Left ventricle myocardium inferior (tissue), 1 donor: ENCODE data around the gene ANKDD1B. TPM values are rescaled to one million over a fixed set of nuclear protein-coding genes. Genes with fewer than 3 reads are reported as not detected.

Experiments used
- DNase-seq: peaks from one replicate; pipeline ENCODE4 v3.0.0-alpha.2; 2020
- H3K27ac ChIP-seq: fragments of 200-600 bp; replicated peaks from 2 replicates; pipeline ENCODE4 v1.8.0; 2021
- H3K27me3 ChIP-seq: fragments of 200-600 bp; 2 replicates; pipeline ENCODE4 v1.8.0; 2021; ENCODE audit warnings: low read depth
- H3K36me3 ChIP-seq: fragments of 200-600 bp; 2 replicates; pipeline ENCODE4 v1.8.0; 2021
- H3K4me1 ChIP-seq: fragments of 200-600 bp; 2 replicates; pipeline ENCODE4 v1.8.0; 2021
- H3K4me3 ChIP-seq: fragments of 200-600 bp; 2 replicates; pipeline ENCODE4 v1.8.0; 2021; ENCODE audit warnings: mild to moderate bottlenecking, moderate library complexity
- H3K9me3 ChIP-seq: fragments of 200-600 bp; replicated peaks from 2 replicates; pipeline ENCODE4 v1.8.0; 2021
- CTCF ChIP-seq: fragments of 200-600 bp; IDR thresholded peaks from 2 replicates; pipeline ENCODE4 v1.8.0; 2021; ENCODE audit warnings: antibody characterized with exemption, mild to moderate bottlenecking, borderline replicate concordance
- intact Hi-C: fragments of 100-400 bp; cut with micrococcal nuclease; formaldehyde crosslinking; loops from one replicate; pipeline ENCODE4 v1.11.0; 2022
- total RNA-seq: library from RNA; stranded (reverse); fragmentation: NEBNext Ultra II Directional; extraction: Animal tissue kit (Norgen Biotek cat#: 25700); gene quantifications from one replicate; pipeline ENCODE4 v1.2.1, GENCODE V29; 2021
- donor health status: DM: no; HTN: yes; CAD: no; lungs with severe emphysema.

Gene ANKDD1B
- total RNA-seq, 1 donor from 2014 or later = 0.27 TPM

- Histone ChIP-seq H3K36me3 (no peaks in the 10 kb centered on the region), H3K27ac (no peak overlapping the region), H3K4me3 (no peak overlapping the region), H3K4me1 (peaks cover 4% of the 10 kb centered on the region), H3K27me3 (peaks cover 28% of the 10 kb centered on the region), H3K9me3 (no peaks in the 10 kb centered on the region)
- no peak for TF ChIP-seq CTCF
- no peak for DNase-seq
- intact Hi-C loops = no loop called here
Observed at GRCh38 chr5:75653521-75653920, 42.3 kb downstream of the ANKDD1B start.

GRCh38 chr5:75654693-75655295, 43.5 kb downstream of the ANKDD1B start:
- no peaks in the 10 kb centered on the region for H3K36me3 ChIP-seq
- no peak overlapping the region for H3K4me3 ChIP-seq
- intact Hi-C loops = no loop called here
- peaks cover 28% of the 10 kb centered on the region for H3K27me3 ChIP-seq
- H3K9me3 ChIP-seq = no peaks in the 10 kb centered on the region
- no peak overlapping the region for H3K27ac ChIP-seq
- DNase-seq = peak; percentile 51
- TF ChIP-seq CTCF = no peak
- peaks cover 4% of the 10 kb centered on the region for H3K4me1 ChIP-seq

DNA sequence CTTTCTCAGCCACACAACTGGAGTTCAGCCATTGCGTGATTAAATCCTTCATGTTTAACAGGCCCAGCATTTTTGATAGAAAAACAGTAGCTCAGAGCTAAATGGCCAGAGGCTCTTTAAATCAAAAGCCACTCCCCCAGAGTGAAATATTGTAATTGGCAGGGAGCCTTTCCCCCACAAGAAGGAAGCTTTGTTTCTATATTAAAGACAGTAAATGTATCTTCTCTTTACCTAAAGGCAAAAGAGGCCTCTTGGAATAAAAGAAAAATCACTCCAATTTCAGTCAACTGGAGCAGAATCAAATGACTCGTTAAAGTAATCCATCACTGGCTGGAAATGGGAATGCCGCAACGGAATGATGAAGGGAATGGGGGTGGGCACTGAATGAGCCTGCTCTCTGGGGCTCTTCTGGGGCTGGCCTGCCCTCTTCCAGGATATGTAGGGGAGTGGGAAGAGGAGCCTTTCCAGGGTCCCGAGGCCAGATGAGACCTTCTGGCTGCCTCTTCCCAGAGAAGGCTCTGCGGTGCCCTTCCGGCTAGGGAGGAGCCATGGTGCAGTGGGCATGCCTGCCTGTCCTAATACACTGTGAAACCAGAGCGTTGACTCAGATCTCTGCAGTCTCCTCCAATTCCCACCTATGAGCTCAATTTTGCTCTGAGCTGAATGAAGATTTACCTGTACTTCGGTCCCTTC, 45.2 kb downstream of the ANKDD1B start:
- Histone ChIP-seq H3K4me3 (peak overlapping the region; percentile 60), H3K4me1 (peaks cover 4% of the 10 kb centered on the region), H3K27me3 (peaks cover 20% of the 10 kb centered on the region), H3K27ac (peak overlapping the region; percentile 24), H3K9me3 (no peaks in the 10 kb centered on the region), H3K36me3 (no peaks in the 10 kb centered on the region)
- TF ChIP-seq CTCF = no peak
- intact Hi-C loops = no loop called here
- no peak for DNase-seq

DNA sequence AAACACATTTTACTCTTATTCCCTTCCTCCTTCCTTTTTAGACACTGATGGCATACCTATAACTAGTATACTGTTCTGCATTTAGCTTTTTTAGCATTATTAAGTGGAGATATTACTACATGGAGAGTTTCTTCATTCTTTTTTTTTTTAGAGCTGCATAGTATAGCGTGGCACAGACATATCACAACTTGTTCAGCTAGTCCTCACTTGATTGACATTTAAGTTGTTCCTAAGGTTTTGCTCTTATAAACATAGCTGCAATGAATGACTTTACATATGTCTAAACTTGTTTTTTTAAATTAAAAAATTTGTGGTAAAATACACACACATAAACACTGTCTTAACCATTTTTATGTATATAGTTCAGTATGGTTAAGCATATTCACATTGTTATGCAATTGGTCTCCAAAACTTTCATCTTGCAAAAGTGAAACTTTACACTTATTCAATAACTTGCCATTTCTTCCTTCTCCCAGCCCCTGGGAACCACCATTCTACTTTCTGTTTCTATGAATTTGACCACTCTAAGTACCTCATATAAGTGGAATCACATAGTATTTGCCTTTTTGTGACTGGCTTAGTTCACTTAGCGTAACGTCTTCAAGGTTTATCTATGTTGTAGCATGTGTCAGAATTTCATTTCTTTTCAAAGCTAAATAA, 48.7 kb downstream of the ANKDD1B start:
- H3K27me3 ChIP-seq = no peaks in the 10 kb centered on the region
- H3K27ac ChIP-seq = no peak overlapping the region
- no peaks in the 10 kb centered on the region for H3K9me3 ChIP-seq
- TF ChIP-seq CTCF = no peak
- H3K4me3 ChIP-seq = no peak overlapping the region
- no peaks in the 10 kb centered on the region for H3K36me3 ChIP-seq
- peaks cover 2% of the 10 kb centered on the region for H3K4me1 ChIP-seq
- intact Hi-C loops = no loop called here
- DNase-seq = no peak

DNA sequence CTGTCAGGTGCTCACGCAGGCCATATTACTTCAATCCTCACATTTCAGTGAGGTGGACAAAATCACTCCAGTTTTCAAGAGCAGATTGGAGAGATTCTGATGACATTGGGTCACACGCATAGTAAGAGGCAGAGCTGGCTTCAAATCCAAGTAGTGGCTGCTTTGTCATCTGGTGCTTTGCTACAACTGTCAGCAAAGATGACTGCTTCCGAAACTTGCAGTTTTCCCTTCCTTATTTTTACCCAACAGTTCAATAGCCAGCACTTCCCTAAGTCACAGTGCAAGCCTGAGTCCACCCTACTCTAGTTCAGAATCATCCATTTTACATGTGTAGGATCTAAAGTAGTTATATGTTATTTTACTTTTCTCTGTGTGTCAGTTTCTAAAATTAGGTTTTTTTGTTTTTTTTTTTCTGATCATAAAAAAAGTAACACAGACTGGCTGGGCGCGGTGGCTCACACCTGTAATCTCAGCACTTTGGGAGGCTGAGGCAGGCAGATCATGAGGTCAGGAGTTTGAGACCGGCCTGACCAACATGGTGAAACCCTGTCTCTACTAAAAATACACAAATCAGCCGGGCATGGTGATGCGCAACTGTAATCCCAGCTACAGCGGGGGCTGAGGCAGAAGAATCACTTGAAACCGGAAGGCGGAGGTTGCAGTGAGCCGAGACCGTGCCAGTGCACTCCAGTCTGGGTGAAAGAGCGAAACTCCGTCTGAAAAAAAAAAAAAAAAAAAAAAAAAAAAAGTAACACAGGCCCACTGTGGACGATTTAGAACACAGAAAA, 49.6 kb downstream of the ANKDD1B start:
- H3K27ac ChIP-seq = no peak overlapping the region

More for the DNA sequence above, 49.6 kb downstream of the ANKDD1B start:
- Histone ChIP-seq H3K4me3 (no peak overlapping the region), H3K9me3 (no peaks in the 10 kb centered on the region), H3K27me3 (no peaks in the 10 kb centered on the region), H3K4me1 (no peaks in the 10 kb centered on the region), H3K36me3 (no peaks in the 10 kb centered on the region)
- DNase-seq = no peak
- TF ChIP-seq CTCF = no peak
- intact Hi-C loops = no loop called here
